Fibroblast of pulmonary artery (primary cell): ENCODE measurements around the gene CHMP6.

Experiments used
- DNase-seq: peaks from one replicate; pipeline ENCODE4 v3.0.0-alpha.2; 2010; ENCODE audit warnings: low read depth
- H3K4me3 ChIP-seq: replicated peaks from 2 replicates; pipeline ENCODE4 v1.5.1; 2011; ENCODE audit warnings: low read depth, mild to moderate bottlenecking, control low read depth, low read length, moderate library complexity
- CTCF ChIP-seq: IDR thresholded peaks from 2 replicates; pipeline ENCODE4 v1.5.1; 2011; ENCODE audit warnings: mild to moderate bottlenecking, control low read depth, low read length, inconsistent platforms; ENCODE audit errors: missing control alignments

The CHMP6 gene

GRCh38 chr17:80947200-80947940, 44.3 kb upstream of the CHMP6 start:
- DNase-seq, result no peak
- no peak overlapping the region for H3K4me3 ChIP-seq
- no peak for TF ChIP-seq CTCF

- TF ChIP-seq CTCF, result no peak
- no peak overlapping the region for H3K4me3 ChIP-seq
These were observed 43.3 kb upstream of the CHMP6 start for GRCh38 chr17:80948019-80948975.

GRCh38 chr17:80948976-80949450, 42.6 kb upstream of the CHMP6 start:
- H3K4me3 ChIP-seq, result no peak overlapping the region
- DNase-seq, result no peak
- TF ChIP-seq CTCF, result no peak

More at GRCh38 chr17:80948019-80948975, 43.3 kb upstream of the CHMP6 start:
- DNase-seq, result no peak

GRCh38 chr17:80949451-80950421, 41.9 kb upstream of the CHMP6 start:
- no peak for DNase-seq
- no peak for TF ChIP-seq CTCF
- H3K4me3 ChIP-seq, result no peak overlapping the region

- no peak for TF ChIP-seq CTCF
- no peak overlapping the region for H3K4me3 ChIP-seq
- no peak for DNase-seq
These were observed 41.0 kb upstream of the CHMP6 start for GRCh38 chr17:80950466-80951120.
